Measurements from ENCODE around the gene KCNT2.
"Not testable (repeated sequence)": the region's sequence is repeated elsewhere in the genome, so short reads cannot be mapped to it uniquely, and the experiment has no call there.

Gene KCNT2

GRCh38 chr1:196593955-196594354, 14.3 kb downstream of the KCNT2 start:
- DNase-seq (ENCODE audit: low read depth in 4 of 4, low spot score in 1 of 4) = no peak

GRCh38 chr1:196590959-196591358, 17.3 kb downstream of the KCNT2 start:
- no peak for DNase-seq (ENCODE audit: low read depth in 4 of 4, low spot score in 1 of 4)

- DNase-seq (ENCODE audit: low read depth in 4 of 4, low spot score in 1 of 4) = no peak
Measured at GRCh38 chr1:196590012-196590708, 18.1 kb downstream of the KCNT2 start.

GRCh38 chr1:196584696-196585095, 23.5 kb downstream of the KCNT2 start:
- no peak for DNase-seq (ENCODE audit: low read depth in 4 of 4, low spot score in 1 of 4)

GRCh38 chr1:196577386-196577785, 30.9 kb downstream of the KCNT2 start:
- DNase-seq (ENCODE audit: low read depth in 4 of 4, low spot score in 1 of 4) = no peak

- DNase-seq (ENCODE audit: low read depth in 4 of 4, low spot score in 1 of 4) = no peak
Measured at GRCh38 chr1:196573226-196573625, 35.0 kb downstream of the KCNT2 start.

GRCh38 chr1:196567238-196567637, 41.0 kb downstream of the KCNT2 start:
- DNase-seq (ENCODE audit: low read depth in 4 of 4, low spot score in 1 of 4) = no peak

- DNase-seq (ENCODE audit: low read depth in 4 of 4, low spot score in 1 of 4) = no peak
Measured at GRCh38 chr1:196563768-196564167, 44.5 kb downstream of the KCNT2 start.

GRCh38 chr1:196559314-196559713, 48.9 kb downstream of the KCNT2 start:
- DNase-seq (ENCODE audit: low read depth in 4 of 4, low spot score in 1 of 4) = no peak

GRCh38 chr1:196558411-196558810, 49.8 kb downstream of the KCNT2 start:
- DNase-seq (ENCODE audit: low read depth in 4 of 4, low spot score in 1 of 4) = no peak

- no peak for DNase-seq (ENCODE audit: low read depth in 4 of 4, low spot score in 1 of 4)
Measured at GRCh38 chr1:196557797-196558196, 50.4 kb downstream of the KCNT2 start.

GRCh38 chr1:196550731-196551130, 57.5 kb downstream of the KCNT2 start:
- no peak for DNase-seq (ENCODE audit: low read depth in 4 of 4, low spot score in 1 of 4)

GRCh38 chr1:196546272-196547111, 61.7 kb downstream of the KCNT2 start:
- DNase-seq (ENCODE audit: low read depth in 4 of 4, low spot score in 1 of 4) = no peak

GRCh38 chr1:196545222-196545621, 63.0 kb downstream of the KCNT2 start:
- no peak for DNase-seq (ENCODE audit: low read depth in 4 of 4, low spot score in 1 of 4)

GRCh38 chr1:196544617-196545016, 63.6 kb downstream of the KCNT2 start:
- DNase-seq (ENCODE audit: low read depth in 4 of 4, low spot score in 1 of 4) = no peak

GRCh38 chr1:196543833-196544232, 64.4 kb downstream of the KCNT2 start:
- no peak for DNase-seq (ENCODE audit: low read depth in 4 of 4, low spot score in 1 of 4)

- DNase-seq (ENCODE audit: low read depth in 4 of 4, low spot score in 1 of 4) = no peak
Measured at GRCh38 chr1:196538473-196538872, 69.8 kb downstream of the KCNT2 start.

GRCh38 chr1:196535727-196536126, 72.5 kb downstream of the KCNT2 start:
- DNase-seq (ENCODE audit: low read depth in 4 of 4, low spot score in 1 of 4) = no peak

- DNase-seq (ENCODE audit: low read depth in 4 of 4, low spot score in 1 of 4) = no peak
Measured at GRCh38 chr1:196531737-196532524, 76.3 kb downstream of the KCNT2 start.

- DNase-seq (ENCODE audit: low read depth in 4 of 4, low spot score in 1 of 4) = no peak
Measured at GRCh38 chr1:196527919-196528318, 80.3 kb downstream of the KCNT2 start.

GRCh38 chr1:196522574-196523345, 85.5 kb downstream of the KCNT2 start:
- not testable (repeated sequence) for DNase-seq (ENCODE audit: low read depth in 4 of 4, low spot score in 1 of 4)

Measured in stimulated activated CD4-positive, alpha-beta T cell treated with anti-CD3 and anti-CD28 coated beads, Interleukin-1b, Interleukin-23, amount 100 ng/mL, for 24 hours (primary cell).